Activated naive CD4-positive, alpha-beta T cell treated with anti-CD3 and anti-CD28 coated beads, Interleukin-2, amount 50 U/mL, for 72 hours (primary cell): ENCODE measurements around the gene ZSWIM1. TPM values are rescaled to one million over a fixed set of nuclear protein-coding genes. Genes with fewer than 3 reads are reported as not detected.

Experiments
- ATAC-seq, 2 donors: fragments of 150-1000 bp; cut with Tn5 transposase; 2 replicates each; pipeline ENCODE4 v1.10.0; 2021; ENCODE audit warnings: mild to moderate bottlenecking in 2 of 2, moderate library complexity in 2 of 2
- DNase-seq, 2 donors: peaks; one replicate each; pipeline ENCODE4 v3.0.0; 2021 to 2022; ENCODE audit warnings: low spot score in 2 of 2
- H3K27ac Mint-ChIP-seq, 2 donors: one replicate each; pipeline ENCODE4 v1.8.0; 2022; ENCODE audit warnings: mild to moderate bottlenecking in 2 of 2, mixed read lengths in 2 of 2
- H3K36me3 Mint-ChIP-seq, 2 donors: one replicate each; pipeline ENCODE4 v1.8.0; 2022; ENCODE audit warnings: mixed read lengths in 2 of 2
- H3K9me3 Mint-ChIP-seq, 2 donors: one replicate each; pipeline ENCODE4 v1.8.0; 2022; ENCODE audit warnings: mixed read lengths in 2 of 2
- total RNA-seq, 2 donors: library from RNA; stranded (reverse); gene quantifications; one replicate each; pipeline ENCODE4 v1.2.3, GENCODE V29; 2022

Gene ZSWIM1
- 10 to 100 TPM; 11.3 to 11.9 TPM for total RNA-seq

- ATAC-seq (peak; percentile 95 to 98), DNase-seq (peak; percentile 98)
- peak within 1 kb of the TSS; percentile 91 to 94 for H3K27ac Mint-ChIP-seq
- peaks cover 21% of the 10 kb centered on the region in 2 donors for H3K36me3 Mint-ChIP-seq
- no peaks in the 10 kb centered on the region for H3K9me3 Mint-ChIP-seq
These were observed at the start of gene ZSWIM1 for GRCh38 chr20:45880988-45881788. Gene ZSWIM1, plus strand, starts transcription at chr20:45881227. Its CDS starts 1,366 bp downstream, at chr20:45882593.

- ATAC-seq (no peak), DNase-seq (no peak)
- Mint-ChIP-seq H3K27ac (peak overlapping the region in 1 of 2 donors; percentile 43), H3K36me3 (no peaks in the 10 kb centered on the region), H3K9me3 (no peaks in the 10 kb centered on the region)
These were observed 48.4 kb upstream of the ZSWIM1 start for GRCh38 chr20:45832619-45833018.

GRCh38 chr20:45833030-45833882 lies 47.8 kb upstream of the ZSWIM1 start, which contains the start of gene SNX21:
Gene SNX21, plus strand, starts transcription at chr20:45833799. Its CDS starts 121 bp downstream, at chr20:45833920.
- Mint-ChIP-seq H3K27ac (peak within 1 kb of the TSS in 1 of 2 donors; percentile 43), H3K9me3 (no peaks in the 10 kb centered on the region), H3K36me3 (no peaks in the 10 kb centered on the region)
- peak; percentile 71 to 81 for ATAC-seq
- DNase-seq = peak in 1 of 2 donors; percentile 38

GRCh38 chr20:45833883-45834796 lies 46.9 kb upstream of the ZSWIM1 start:
- DNase-seq = peak in 1 of 2 donors; percentile 65
- Mint-ChIP-seq H3K9me3 (no peaks in the 10 kb centered on the region), H3K27ac (no peak overlapping the region), H3K36me3 (no peaks in the 10 kb centered on the region)
- peak; percentile 76 to 87 for ATAC-seq

- no peaks in the 10 kb centered on the region for H3K36me3 Mint-ChIP-seq
- no peak overlapping the region for H3K27ac Mint-ChIP-seq
- H3K9me3 Mint-ChIP-seq = no peaks in the 10 kb centered on the region
- DNase-seq (no peak), ATAC-seq (no peak)
These were observed 46.2 kb upstream of the ZSWIM1 start for GRCh38 chr20:45834797-45835161.

- Mint-ChIP-seq H3K36me3 (no peaks in the 10 kb centered on the region), H3K9me3 (no peaks in the 10 kb centered on the region), H3K27ac (no peak overlapping the region)
- ATAC-seq = no peak
- no peak for DNase-seq
These were observed 45.7 kb upstream of the ZSWIM1 start for GRCh38 chr20:45835329-45835765.

GRCh38 chr20:45835825-45836224 lies 45.2 kb upstream of the ZSWIM1 start:
- Mint-ChIP-seq H3K27ac (no peak overlapping the region), H3K9me3 (no peaks in the 10 kb centered on the region), H3K36me3 (no peaks in the 10 kb centered on the region)
- DNase-seq = no peak
- no peak for ATAC-seq

- no peak for DNase-seq
- Mint-ChIP-seq H3K9me3 (no peaks in the 10 kb centered on the region), H3K27ac (no peak overlapping the region), H3K36me3 (no peaks in the 10 kb centered on the region)
- ATAC-seq = no peak
These were observed 44.2 kb upstream of the ZSWIM1 start for GRCh38 chr20:45836841-45837240.

- DNase-seq (no peak), ATAC-seq (no peak)
- peaks cover 0 to 4% of the 10 kb centered on the region in 2 donors for H3K36me3 Mint-ChIP-seq
These were observed 40.3 kb upstream of the ZSWIM1 start for GRCh38 chr20:45840700-45841198.

GRCh38 chr20:45841407-45842129 lies 39.5 kb upstream of the ZSWIM1 start:
- DNase-seq (no peak), ATAC-seq (no peak)
- peaks cover 0 to 4% of the 10 kb centered on the region in 2 donors for H3K36me3 Mint-ChIP-seq
- H3K27ac Mint-ChIP-seq = peak overlapping the region in 1 of 2 donors; percentile 44
- H3K9me3 Mint-ChIP-seq = no peaks in the 10 kb centered on the region

More at GRCh38 chr20:45840700-45841198, 40.3 kb upstream of the ZSWIM1 start:
- Mint-ChIP-seq H3K9me3 (no peaks in the 10 kb centered on the region), H3K27ac (peak overlapping the region in 1 of 2 donors; percentile 44)

- no peaks in the 10 kb centered on the region for H3K9me3 Mint-ChIP-seq
- H3K27ac Mint-ChIP-seq = peak overlapping the region in 1 of 2 donors; percentile 79
- ATAC-seq (no peak), DNase-seq (no peak)
- H3K36me3 Mint-ChIP-seq = peaks cover 0 to 4% of the 10 kb centered on the region in 2 donors
These were observed 38.7 kb upstream of the ZSWIM1 start for GRCh38 chr20:45842169-45842812.

GRCh38 chr20:45843506-45843905 lies 37.5 kb upstream of the ZSWIM1 start:
- H3K36me3 Mint-ChIP-seq = peaks cover 0 to 4% of the 10 kb centered on the region in 2 donors
- H3K27ac Mint-ChIP-seq = no peak overlapping the region
- H3K9me3 Mint-ChIP-seq = no peaks in the 10 kb centered on the region
- ATAC-seq (no peak), DNase-seq (no peak)

- Mint-ChIP-seq H3K9me3 (no peaks in the 10 kb centered on the region), H3K36me3 (peaks cover 0 to 4% of the 10 kb centered on the region in 2 donors), H3K27ac (no peak overlapping the region)
- ATAC-seq = no peak
- DNase-seq = no peak
These were observed 35.6 kb upstream of the ZSWIM1 start for GRCh38 chr20:45845452-45845851.

- peaks cover 0 to 4% of the 10 kb centered on the region in 2 donors for H3K36me3 Mint-ChIP-seq
- no peaks in the 10 kb centered on the region for H3K9me3 Mint-ChIP-seq
- H3K27ac Mint-ChIP-seq = no peak overlapping the region
- no peak for DNase-seq
- ATAC-seq = no peak
These were observed 32.6 kb upstream of the ZSWIM1 start for GRCh38 chr20:45848421-45848820.

GRCh38 chr20:45848969-45849582 lies 32.0 kb upstream of the ZSWIM1 start:
- H3K36me3 Mint-ChIP-seq = peaks cover 0 to 4% of the 10 kb centered on the region in 2 donors
- no peak for DNase-seq
- ATAC-seq = no peak
- H3K9me3 Mint-ChIP-seq = no peaks in the 10 kb centered on the region
- H3K27ac Mint-ChIP-seq = peak overlapping the region in 1 of 2 donors; percentile 19
